Urinary bladder (tissue), 4 donors: ENCODE measurements around the gene OPA1. TPM values are rescaled to one million over a fixed set of nuclear protein-coding genes. Genes with fewer than 3 reads are reported as not detected.

ENCODE experiments used
- DNase-seq: peaks from one replicate; pipeline ENCODE4 v3.0.0-alpha.2; 2015; ENCODE audit errors: extremely low spot score
- H3K27ac ChIP-seq: one replicate; pipeline ENCODE4 v1.5.1; 2013; ENCODE audit warnings: low read depth, mild to moderate bottlenecking, moderate library complexity
- H3K36me3 ChIP-seq: one replicate; pipeline ENCODE4 v1.6.1; 2013; ENCODE audit warnings: mild to moderate bottlenecking, moderate library complexity; ENCODE audit not compliant: insufficient read depth
- H3K4me1 ChIP-seq: one replicate; pipeline ENCODE4 v1.6.1; 2013; ENCODE audit warnings: mild to moderate bottlenecking, moderate library complexity; ENCODE audit not compliant: insufficient read depth
- H3K4me3 ChIP-seq: one replicate; pipeline ENCODE4 v1.5.1; 2013; ENCODE audit warnings: low read depth, low read length
- WGBS: extraction: QIAGEN DNeasy Blood & Tissue Kit; methylation state at CpG from one replicate; pipeline ENCODE4 v1.1.7; 2013; 5-methylcytosine and 5-hydroxymethylcytosine counted together
- polyA plus RNA-seq: library from polyadenylated mRNA; stranded (reverse); fragments of 200-250 nt; gene quantifications from one replicate; pipeline ENCODE4 v1.2.3, GENCODE V29; 2013
- total RNA-seq: library from RNA; depleted of rRNA; stranded (reverse); fragments of >200 nt; gene quantifications from one replicate; pipeline ENCODE4 v1.2.3, GENCODE V29; 2014
- donor health status: healthy with polysubstance abuse.
- donor health status: healthy.

The OPA1 gene
- total and polyA plus RNA-seq, 2 donors = 26.0 to 106 TPM

DNA sequence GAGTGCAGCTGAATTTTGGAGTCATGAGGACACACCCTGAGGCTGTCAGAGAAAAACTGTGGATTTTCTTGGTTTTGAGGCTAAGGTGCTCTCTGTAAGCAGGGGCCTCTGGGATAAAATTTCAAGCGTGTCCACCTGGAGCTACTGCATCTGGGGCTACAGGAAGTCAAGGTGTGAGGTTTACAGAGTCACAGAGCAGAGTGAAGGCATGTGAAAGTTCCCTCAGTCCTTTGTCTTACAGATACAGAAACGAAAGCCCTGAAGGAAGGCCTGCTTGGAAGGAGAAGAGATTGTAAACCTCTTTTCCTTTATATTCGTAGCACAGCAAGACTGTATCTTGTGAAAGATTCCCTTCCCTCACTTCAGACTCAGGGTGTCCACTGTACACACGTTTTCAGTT is 138.6 kb downstream of the OPA1 start:
- WGBS = 70% methylated on average over 4 of the region's 4 CpGs
- no peak overlapping the region for H3K4me3 ChIP-seq
- H3K36me3 ChIP-seq = no peaks in the 10 kb centered on the region
- no peak for DNase-seq
- H3K27ac ChIP-seq = no peak overlapping the region
- no peaks in the 10 kb centered on the region for H3K4me1 ChIP-seq

DNA sequence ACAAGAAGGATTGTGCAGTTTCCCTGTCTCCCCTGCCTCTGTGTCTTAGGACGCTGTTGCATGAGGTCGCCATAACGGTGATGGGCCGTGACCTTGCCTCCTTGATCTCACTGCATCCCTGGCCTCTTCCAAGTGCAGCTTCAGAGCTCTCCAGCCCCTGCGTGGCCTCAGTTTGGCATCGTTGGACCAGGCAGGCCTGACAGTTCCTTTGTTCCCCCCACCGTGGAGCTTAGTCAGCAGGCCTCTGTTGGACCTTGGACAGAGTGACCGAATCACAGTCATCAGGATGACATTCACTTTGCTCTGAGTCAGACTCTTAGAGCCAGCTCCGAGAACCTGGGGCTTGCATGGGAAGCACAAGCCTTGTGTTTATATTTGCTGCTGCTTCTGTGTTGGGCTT is 139.4 kb downstream of the OPA1 start:
- H3K27ac ChIP-seq = no peak overlapping the region
- 73% methylated on average over 9 of the region's 9 CpGs for WGBS
- no peak for DNase-seq

DNA sequence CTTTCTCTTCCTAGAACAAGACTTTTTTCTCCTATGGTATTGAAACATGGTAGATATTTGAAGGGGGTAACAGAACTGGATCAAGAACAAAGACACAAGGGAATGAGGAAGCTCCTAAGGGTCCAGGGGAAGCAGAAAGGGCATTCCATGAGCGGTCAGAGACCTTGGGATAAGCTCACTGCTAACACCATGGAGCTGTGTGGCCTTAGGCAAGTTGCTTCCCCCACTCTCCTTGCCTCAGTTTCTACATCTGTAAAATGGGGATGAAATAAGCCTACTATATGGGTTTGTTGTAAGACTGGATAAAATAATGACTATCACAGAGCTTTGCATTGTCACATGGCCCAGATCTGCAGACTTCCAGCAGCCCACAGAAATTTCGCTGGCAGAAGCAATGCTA is 139.8 kb downstream of the OPA1 start:
- DNase-seq = no peak
- Histone ChIP-seq H3K4me3 (no peak overlapping the region), H3K36me3 (no peaks in the 10 kb centered on the region), H3K4me1 (no peaks in the 10 kb centered on the region), H3K27ac (no peak overlapping the region)
- 92% methylated on average over 2 of the region's 2 CpGs for WGBS

More for the DNA sequence above, 139.4 kb downstream of the OPA1 start:
- no peak overlapping the region for H3K4me3 ChIP-seq
- H3K4me1 ChIP-seq = no peaks in the 10 kb centered on the region
- no peaks in the 10 kb centered on the region for H3K36me3 ChIP-seq

DNA sequence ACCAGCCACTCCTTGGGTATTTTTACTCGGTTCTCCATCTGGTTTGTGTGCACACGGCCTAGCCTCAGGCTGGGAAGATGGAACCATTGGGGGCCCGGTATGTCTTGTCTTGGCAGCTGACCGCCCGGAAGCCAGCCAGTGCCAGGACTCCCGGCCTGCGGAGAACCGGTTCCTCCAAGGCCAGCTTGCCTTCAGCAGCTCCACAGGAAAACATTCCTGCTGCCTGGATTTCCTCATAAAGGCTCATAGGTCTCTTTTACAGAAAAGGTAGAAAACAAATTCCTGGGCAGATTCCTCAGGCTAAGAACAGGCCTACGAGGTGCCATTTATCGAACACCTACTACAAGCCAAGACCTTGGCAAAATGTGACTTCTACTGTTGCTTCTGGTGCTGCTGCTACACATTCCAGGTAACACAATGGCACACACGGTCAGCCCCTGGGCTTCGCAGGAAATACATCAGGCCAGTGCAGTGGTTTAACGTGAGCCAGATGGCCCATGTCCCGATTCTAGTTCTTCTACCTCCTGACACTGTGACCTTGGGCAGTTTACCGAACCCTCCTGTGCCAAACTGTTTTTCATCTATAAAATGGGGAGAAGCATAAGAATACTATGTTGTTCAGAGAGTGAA is 141.8 kb downstream of the OPA1 start:
- H3K4me3 ChIP-seq = no peak overlapping the region
- no peak for DNase-seq
- no peaks in the 10 kb centered on the region for H3K36me3 ChIP-seq
- H3K4me1 ChIP-seq = no peaks in the 10 kb centered on the region
- no peak overlapping the region for H3K27ac ChIP-seq
- WGBS = 82% methylated on average over 15 of the region's 15 CpGs

DNA sequence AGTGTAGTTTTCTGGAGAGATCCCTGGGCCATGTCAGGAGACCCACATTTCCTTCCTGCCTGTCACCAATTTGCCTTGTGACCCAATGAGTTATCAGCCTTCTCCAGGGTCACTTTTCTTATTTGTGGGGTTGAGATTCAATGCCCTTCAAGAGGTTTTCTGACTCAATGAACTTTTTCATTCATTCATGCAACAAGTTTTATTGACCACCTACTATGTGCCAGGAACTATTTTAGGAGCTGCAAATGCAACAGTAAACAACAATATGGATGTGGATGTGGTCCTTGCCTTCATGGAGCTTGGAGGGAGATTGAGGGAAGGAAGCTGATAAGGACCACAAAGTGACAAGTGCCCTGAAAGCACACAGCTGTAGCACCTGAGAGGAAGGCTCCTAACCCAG is 142.8 kb downstream of the OPA1 start:
- no peaks in the 10 kb centered on the region for H3K36me3 ChIP-seq
- H3K4me1 ChIP-seq = no peaks in the 10 kb centered on the region
- no peak for DNase-seq

DNA sequence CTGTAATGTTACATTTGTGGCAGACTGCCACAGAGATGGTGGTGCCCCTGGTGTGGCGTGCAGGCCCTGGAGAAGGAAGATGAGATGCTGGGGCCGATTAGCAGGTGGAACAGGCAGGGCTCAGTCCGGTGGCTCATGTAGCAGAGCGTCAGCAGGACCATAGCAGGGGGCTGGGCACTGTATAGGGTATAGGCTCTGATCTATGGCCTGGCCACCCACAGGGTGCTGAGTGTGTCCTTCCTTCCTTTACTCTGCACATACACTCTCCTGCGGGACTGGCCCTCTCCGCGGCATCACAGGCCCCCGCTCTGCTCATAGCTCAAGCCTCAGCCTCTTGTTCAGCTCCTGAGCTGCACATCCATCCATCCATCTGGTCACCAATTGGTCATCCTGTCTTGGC is 143.6 kb downstream of the OPA1 start:
- DNase-seq = no peak

More for the DNA sequence above, 142.8 kb downstream of the OPA1 start:
- H3K4me3 ChIP-seq = no peak overlapping the region
- H3K27ac ChIP-seq = no peak overlapping the region

DNA sequence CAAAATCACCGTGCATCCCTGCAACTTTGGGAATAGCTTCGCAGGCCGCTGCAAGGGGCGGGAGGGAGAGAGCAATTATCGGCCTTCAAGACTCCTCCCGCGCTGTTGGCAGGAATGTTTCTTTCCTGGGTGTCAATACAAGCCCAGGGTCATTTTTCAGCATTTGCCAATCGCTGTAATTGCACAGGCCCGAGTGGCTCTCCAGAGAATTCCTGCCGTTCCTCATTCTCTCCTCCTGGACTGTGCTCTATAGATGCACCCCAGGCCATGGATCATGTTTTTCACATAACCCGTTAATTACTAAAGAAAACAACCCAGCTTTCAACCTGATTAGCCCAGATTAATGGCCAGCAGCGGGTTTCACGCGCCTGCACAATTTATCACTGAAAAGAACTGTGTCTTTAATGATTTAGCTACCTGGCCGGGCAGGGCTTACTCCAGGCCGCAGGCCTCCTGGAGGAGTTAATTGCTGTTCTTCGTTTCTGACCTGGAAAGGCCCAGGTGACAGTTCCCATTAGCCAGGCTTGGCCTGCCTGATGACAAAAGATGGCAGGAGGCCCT is 144.3 kb downstream of the OPA1 start:
- no peaks in the 10 kb centered on the region for H3K36me3 ChIP-seq
- 82% methylated on average over 17 of the region's 17 CpGs for WGBS

More for the DNA sequence above, 143.6 kb downstream of the OPA1 start:
- Histone ChIP-seq H3K36me3 (no peaks in the 10 kb centered on the region), H3K27ac (no peak overlapping the region), H3K4me1 (no peaks in the 10 kb centered on the region), H3K4me3 (no peak overlapping the region)
- 96% methylated on average over 8 of the region's 8 CpGs for WGBS

DNA sequence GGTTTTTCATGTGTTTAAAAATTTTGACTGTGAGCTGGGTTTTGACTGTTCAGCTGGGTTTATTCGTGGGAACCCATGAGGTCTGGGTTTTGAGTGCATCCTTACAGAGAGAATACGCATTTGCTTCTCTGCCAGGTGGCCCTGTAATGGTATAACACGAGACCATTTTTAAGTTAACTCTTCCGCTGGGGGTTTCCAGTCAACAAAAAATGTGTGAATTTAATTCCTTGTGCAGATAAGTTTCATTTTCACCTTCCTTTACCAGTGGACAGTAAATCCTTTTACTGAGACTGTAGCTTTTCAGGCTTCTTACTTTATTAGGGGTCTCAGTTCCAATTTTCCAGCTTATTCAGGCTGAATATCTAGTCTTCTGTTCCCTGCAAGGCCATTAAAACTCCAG is 149.6 kb downstream of the OPA1 start:
- Histone ChIP-seq H3K27ac (no peak overlapping the region), H3K4me3 (no peak overlapping the region), H3K4me1 (no peaks in the 10 kb centered on the region), H3K36me3 (no peaks in the 10 kb centered on the region)
- WGBS = 88% methylated on average over 4 of the region's 4 CpGs
- no peak for DNase-seq

More for the DNA sequence above, 144.3 kb downstream of the OPA1 start:
- no peak overlapping the region for H3K4me3 ChIP-seq
- no peaks in the 10 kb centered on the region for H3K4me1 ChIP-seq
- DNase-seq = no peak
- no peak overlapping the region for H3K27ac ChIP-seq

DNA sequence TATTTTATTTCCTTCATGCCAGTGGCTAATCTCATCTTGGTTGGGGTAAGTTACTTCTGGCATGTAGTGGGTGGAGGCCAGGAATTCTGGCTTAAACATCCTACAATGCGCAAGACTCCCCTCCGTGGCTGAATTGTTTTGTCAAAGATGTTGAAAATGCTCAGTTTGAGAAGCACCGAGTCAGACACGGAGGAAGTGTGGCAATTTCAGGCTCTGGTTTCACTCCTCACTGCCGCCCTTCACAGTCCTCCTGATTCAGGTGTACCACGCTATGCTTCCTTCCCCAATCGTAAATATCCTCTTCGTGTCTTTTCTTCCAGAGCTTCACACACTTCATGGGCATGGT is 150.7 kb downstream of the OPA1 start:
- 54% methylated on average over 8 of the region's 8 CpGs for WGBS
- H3K4me3 ChIP-seq = no peak overlapping the region
- no peaks in the 10 kb centered on the region for H3K4me1 ChIP-seq
- no peak overlapping the region for H3K27ac ChIP-seq
- no peaks in the 10 kb centered on the region for H3K36me3 ChIP-seq
- DNase-seq = no peak

DNA sequence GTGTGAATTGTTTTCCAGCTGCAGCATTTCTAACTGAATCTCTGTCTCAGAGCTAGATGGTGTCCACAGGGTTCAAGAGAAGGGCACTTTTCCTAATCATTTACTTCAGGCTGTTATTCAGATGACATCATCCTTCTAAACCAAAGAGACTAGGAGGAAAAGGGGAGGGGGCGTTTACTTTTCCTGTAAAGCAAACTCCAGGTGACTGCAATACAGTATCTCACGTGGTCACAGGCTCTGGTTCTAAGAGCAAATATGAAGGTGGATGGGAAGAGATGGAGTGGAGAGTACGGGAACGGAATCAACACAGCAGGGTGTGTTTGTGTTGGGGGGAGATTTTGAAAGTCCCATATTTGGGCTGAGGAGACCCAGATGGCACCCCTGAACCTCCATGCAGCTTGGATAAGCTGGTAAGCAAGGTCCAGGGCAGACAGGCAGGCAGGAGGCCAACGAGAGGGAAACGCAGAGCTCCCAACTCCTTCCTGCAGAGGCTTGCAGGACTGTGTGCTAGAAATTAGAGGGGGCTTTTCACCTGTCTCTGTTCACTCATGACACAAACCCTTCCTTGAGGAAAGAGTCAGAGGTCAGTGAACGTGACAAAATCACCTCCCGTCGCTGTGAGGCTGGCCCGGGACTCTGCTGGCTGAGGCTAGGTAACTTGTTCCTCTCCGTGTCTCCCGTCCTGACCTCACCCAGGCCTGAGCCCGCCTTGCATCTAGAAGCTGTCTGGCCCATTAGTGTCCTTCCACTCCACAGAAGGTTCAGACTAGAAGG is 151.2 kb downstream of the OPA1 start:
- WGBS = 73% methylated on average over 13 of the region's 13 CpGs
- H3K4me1 ChIP-seq = no peaks in the 10 kb centered on the region
- no peaks in the 10 kb centered on the region for H3K36me3 ChIP-seq
- no peak overlapping the region for H3K4me3 ChIP-seq
- no peak overlapping the region for H3K27ac ChIP-seq
- DNase-seq = peak; percentile 64

DNA sequence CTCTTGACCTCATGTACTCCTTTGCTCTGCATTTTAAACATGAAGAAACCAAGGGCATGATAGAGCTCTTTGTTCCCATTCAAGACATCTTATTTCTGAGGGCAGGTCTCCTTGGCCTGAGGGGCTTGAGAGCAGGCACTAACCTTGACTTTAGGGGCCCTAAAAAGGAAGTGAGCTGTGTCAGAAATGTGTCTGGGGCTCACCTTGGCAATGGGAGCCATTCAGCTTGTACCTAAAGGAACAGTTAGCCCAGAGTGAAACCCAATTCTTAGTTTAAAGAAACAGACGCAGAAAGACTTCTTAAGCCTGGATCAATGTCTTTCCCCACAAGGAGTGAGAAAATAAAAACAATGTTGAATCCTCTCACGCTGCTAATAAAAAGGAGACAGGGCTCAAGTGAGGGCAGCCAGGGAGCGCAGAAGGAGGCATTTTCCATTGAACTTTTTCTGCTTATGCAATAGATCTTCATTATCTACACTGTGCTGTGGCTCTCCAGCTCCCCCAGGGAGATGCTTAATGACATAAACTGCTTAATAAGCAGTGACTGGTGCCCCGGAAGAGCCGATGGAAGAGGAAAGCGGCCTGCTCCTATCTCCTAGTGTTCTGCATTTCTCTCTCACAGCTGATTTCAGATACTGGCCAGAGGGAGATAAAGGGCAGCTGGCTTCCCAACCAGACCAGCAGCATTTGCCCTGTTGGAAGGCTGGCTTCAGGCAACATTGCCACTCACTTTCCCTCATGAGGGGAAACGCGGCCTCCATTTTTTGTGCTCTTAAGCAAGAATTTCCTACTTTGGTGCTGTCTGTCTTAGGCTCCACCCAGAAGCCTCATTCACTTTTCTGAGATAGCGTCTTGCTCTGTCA is 152.0 kb downstream of the OPA1 start:
- 58% methylated on average over 9 of the region's 9 CpGs for WGBS
- Histone ChIP-seq H3K4me1 (no peaks in the 10 kb centered on the region), H3K36me3 (no peaks in the 10 kb centered on the region), H3K27ac (no peak overlapping the region), H3K4me3 (no peak overlapping the region)
- peak; percentile 49 for DNase-seq

DNA sequence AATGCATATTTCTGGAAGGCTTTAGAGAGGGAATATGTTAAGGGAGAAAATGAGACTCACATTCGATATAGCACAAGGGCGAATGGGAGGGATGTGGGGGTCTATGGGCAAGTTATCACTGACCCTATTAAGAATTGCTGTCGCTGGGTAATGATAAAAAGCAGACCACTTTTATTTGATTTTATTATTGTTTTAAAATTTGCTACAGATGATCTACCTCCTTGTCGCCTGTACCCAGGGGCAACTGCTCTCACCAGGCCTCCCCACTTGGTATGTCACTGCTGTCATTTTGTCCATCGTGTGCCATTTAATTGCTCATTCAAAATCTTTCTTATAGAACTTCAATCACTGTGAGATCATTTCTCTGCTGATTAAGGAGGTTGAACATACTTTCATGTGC is 153.8 kb downstream of the OPA1 start:
- no peak for DNase-seq
- no peaks in the 10 kb centered on the region for H3K4me1 ChIP-seq
- no peaks in the 10 kb centered on the region for H3K36me3 ChIP-seq
- 94% methylated on average over 5 of the region's 5 CpGs for WGBS
- H3K4me3 ChIP-seq = no peak overlapping the region
- no peak overlapping the region for H3K27ac ChIP-seq
